DOHH2 (cell line): Measurements from ENCODE around the gene SPDYE6.
"Not testable (repeated sequence)": the region's sequence is repeated elsewhere in the genome, so short reads cannot be mapped to it uniquely, and the experiment has no call there.

Experiments
- H3F3A ChIP-seq: fragments of 200-600 bp; sonication (generic), shearing (Covaris generic); 2 replicates; pipeline ENCODE4 v1.6.0; 2016; ENCODE audit warnings: antibody characterized with exemption, mild to moderate bottlenecking; ENCODE audit not compliant: control insufficient read depth, insufficient read depth
- H3K27ac ChIP-seq: fragments of 200-600 bp; sonication (generic); 2 replicates; pipeline ENCODE4 v1.5.1; 2014; ENCODE audit warnings: low read depth, mild to moderate bottlenecking, low read length, moderate library complexity
- H3K27me3 ChIP-seq: fragments of 200-600 bp; sonication (generic); 2 replicates; pipeline ENCODE4 v1.6.1; 2014; ENCODE audit warnings: mild to moderate bottlenecking, low read length, mixed read lengths; ENCODE audit not compliant: control insufficient read depth
- H3K36me3 ChIP-seq: fragments of 200-600 bp; sonication (generic); 2 replicates; pipeline ENCODE4 v1.6.1; 2014; ENCODE audit warnings: mild to moderate bottlenecking, low read length, moderate library complexity, mixed read lengths; ENCODE audit not compliant: control insufficient read depth
- H3K4me1 ChIP-seq: fragments of 200-600 bp; sonication (generic); 2 replicates; pipeline ENCODE4 v1.6.1; 2014; ENCODE audit warnings: mild to moderate bottlenecking, low read length, mixed read lengths; ENCODE audit not compliant: control insufficient read depth
- H3K4me2 ChIP-seq: fragments of 200-600 bp; sonication (generic); 2 replicates; pipeline ENCODE4 v1.6.0; 2014; ENCODE audit warnings: mild to moderate bottlenecking, low read length, moderate library complexity
- H3K4me3 ChIP-seq: fragments of 200-600 bp; sonication (generic); 2 replicates; pipeline ENCODE4 v1.5.1; 2014; ENCODE audit warnings: mild to moderate bottlenecking, low read length, mixed read lengths
- H3K79me2 ChIP-seq: fragments of 200-600 bp; sonication (generic); 2 replicates; pipeline ENCODE4 v1.6.1; 2014; ENCODE audit warnings: mild to moderate bottlenecking, low read length, mixed read lengths; ENCODE audit not compliant: control insufficient read depth
- H3K9me2 ChIP-seq: fragments of 200-600 bp; sonication (generic); replicated peaks from 2 replicates; pipeline ENCODE4 v1.6.1; 2014; ENCODE audit warnings: mild to moderate bottlenecking, low read length, mixed read lengths; ENCODE audit not compliant: control insufficient read depth
- H3K9me3 ChIP-seq: fragments of 200-600 bp; sonication (generic); 2 replicates; pipeline ENCODE4 v1.6.1; 2014; ENCODE audit warnings: antibody characterized with exemption, low read length, mixed read lengths; ENCODE audit not compliant: control insufficient read depth, insufficient read depth
- H4K20me1 ChIP-seq: fragments of 200-600 bp; sonication (generic); 2 replicates; pipeline ENCODE4 v1.6.0; 2014; ENCODE audit warnings: low read depth, mild to moderate bottlenecking, antibody characterized with exemption, low read length, moderate library complexity; ENCODE audit not compliant: control insufficient read depth, insufficient read depth
- EZH2phosphoT487 ChIP-seq: fragments of 200-600 bp; sonication (generic); IDR thresholded peaks from 2 replicates; pipeline ENCODE4 v1.6.1; 2017; ENCODE audit warnings: borderline replicate concordance, mild to moderate bottlenecking, antibody characterized with exemption, low read length, moderate library complexity, mixed read lengths
- TF ChIP-seq, protein P1 (sequence below): fragments of 200-600 bp; sonication (generic); IDR thresholded peaks from one replicate; pipeline ENCODE4 v1.5.1; 2014; ENCODE audit warnings: antibody characterized with exemption, mild to moderate bottlenecking, low read depth, low read length; ENCODE audit not compliant: poor library complexity, severe bottlenecking

SPDYE6 gene

DNA sequence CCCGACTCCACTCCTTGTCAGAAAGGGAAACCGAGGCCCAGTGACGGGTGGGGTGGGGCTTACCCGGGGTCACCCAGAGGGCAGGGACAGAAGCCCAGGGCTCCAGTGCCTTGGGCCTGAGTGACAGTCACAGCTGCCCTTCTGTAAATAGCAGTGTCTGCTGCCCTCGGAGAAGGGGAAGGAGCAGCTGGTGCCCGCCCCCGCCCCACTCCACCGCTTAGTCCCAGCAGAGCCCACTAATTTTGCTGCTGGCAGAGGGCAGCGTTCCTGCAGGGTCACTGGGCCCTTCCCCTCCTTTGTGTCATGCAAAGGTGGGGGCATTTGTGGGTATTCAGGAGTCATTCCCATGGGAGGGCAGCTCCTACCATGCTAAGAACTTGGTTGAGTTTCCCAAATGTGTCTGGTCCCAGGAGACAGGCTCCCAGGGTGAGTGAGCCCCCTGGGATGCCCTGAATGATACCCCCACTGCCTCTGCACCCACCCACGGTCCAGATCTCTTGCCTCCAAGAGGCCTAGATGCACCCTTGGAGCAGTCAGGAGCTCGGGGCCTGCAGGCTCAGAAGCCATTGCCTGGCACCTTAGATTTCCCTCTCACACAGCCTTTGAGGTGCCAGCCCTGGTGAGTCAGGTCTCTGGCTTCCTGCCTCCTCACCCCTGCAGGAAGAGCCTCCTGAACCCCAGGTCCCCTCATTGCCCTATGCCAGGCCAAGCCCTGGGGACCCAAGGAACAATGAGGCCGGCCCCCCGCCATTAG lies 52.4 kb downstream of the SPDYE6 start:
- peaks cover 79% of the 10 kb centered on the region for H3K4me1 ChIP-seq
- H3K27ac ChIP-seq: peak overlapping the region; percentile 94
- peak overlapping the region; percentile 52 for H3K4me3 ChIP-seq
- peaks cover 32% of the 10 kb centered on the region for H3F3A ChIP-seq
- no peaks in the 10 kb centered on the region for H3K9me2 ChIP-seq
- peaks cover 73% of the 10 kb centered on the region for H3K36me3 ChIP-seq
- no peaks in the 10 kb centered on the region for H3K9me3 ChIP-seq
- no peaks in the 10 kb centered on the region for H3K27me3 ChIP-seq
- no peaks in the 10 kb centered on the region for H4K20me1 ChIP-seq
- H3K4me2 ChIP-seq: peak overlapping the region; percentile 96
- TF ChIP-seq, protein P1, sequence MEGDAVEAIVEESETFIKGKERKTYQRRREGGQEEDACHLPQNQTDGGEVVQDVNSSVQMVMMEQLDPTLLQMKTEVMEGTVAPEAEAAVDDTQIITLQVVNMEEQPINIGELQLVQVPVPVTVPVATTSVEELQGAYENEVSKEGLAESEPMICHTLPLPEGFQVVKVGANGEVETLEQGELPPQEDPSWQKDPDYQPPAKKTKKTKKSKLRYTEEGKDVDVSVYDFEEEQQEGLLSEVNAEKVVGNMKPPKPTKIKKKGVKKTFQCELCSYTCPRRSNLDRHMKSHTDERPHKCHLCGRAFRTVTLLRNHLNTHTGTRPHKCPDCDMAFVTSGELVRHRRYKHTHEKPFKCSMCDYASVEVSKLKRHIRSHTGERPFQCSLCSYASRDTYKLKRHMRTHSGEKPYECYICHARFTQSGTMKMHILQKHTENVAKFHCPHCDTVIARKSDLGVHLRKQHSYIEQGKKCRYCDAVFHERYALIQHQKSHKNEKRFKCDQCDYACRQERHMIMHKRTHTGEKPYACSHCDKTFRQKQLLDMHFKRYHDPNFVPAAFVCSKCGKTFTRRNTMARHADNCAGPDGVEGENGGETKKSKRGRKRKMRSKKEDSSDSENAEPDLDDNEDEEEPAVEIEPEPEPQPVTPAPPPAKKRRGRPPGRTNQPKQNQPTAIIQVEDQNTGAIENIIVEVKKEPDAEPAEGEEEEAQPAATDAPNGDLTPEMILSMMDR: no peak
- TF ChIP-seq EZH2phosphoT487: no peak
- H3K79me2 ChIP-seq: peaks cover 80% of the 10 kb centered on the region

GRCh38 chr7:102302025-102302424 lies 54.2 kb downstream of the SPDYE6 start:
- Histone ChIP-seq H3K79me2 (peaks cover 79% of the 10 kb centered on the region), H3K27ac (peak overlapping the region; percentile 94), H3K4me3 (0 out of 2 replicates have a peak overlapping the region, but pooled peaks have one; percentile 52), H3K4me1 (peaks cover 74% of the 10 kb centered on the region), H3K36me3 (peaks cover 69% of the 10 kb centered on the region), H3K4me2 (peak overlapping the region; percentile 96), H3K9me2 (no peaks in the 10 kb centered on the region), H3K27me3 (no peaks in the 10 kb centered on the region), H4K20me1 (peaks cover 8% of the 10 kb centered on the region; the same call in 1 of the 2 replicates), H3F3A (peaks cover 37% of the 10 kb centered on the region), H3K9me3 (no peaks in the 10 kb centered on the region)
- no peak for TF ChIP-seq EZH2phosphoT487
- TF ChIP-seq, protein P1: no peak

DNA sequence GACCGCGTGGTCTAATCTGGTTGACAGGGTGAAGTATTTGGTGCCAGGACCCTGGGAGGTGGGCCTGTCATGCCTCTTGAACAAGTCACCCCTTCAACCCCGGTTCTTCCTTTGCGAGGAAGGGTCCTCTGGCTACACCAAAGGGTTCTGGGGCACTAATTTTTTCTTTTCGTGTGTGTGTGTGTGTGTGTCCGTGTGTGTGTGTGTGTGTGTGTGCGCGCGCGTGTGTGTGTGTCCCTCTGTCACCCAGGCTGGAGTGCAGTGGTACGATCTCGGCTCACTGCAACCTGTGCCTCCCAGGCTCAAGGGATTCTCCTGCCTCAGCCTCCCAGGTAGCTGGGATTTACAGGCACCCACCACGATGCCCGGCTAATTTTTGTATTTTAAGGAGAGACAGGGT lies 54.9 kb downstream of the SPDYE6 start:
- H3K4me3 ChIP-seq, H3K4me2 ChIP-seq, H3K27ac ChIP-seq, H3K9me2 ChIP-seq, H4K20me1 ChIP-seq, H3K9me3 ChIP-seq, H3K27me3 ChIP-seq: not testable (repeated sequence)
- peaks cover 82% of the 10 kb centered on the region for H3K79me2 ChIP-seq
- peaks cover 71% of the 10 kb centered on the region for H3K36me3 ChIP-seq
- peaks cover 34% of the 10 kb centered on the region for H3F3A ChIP-seq
- H3K4me1 ChIP-seq: peaks cover 67% of the 10 kb centered on the region

- Histone ChIP-seq H3K4me2 (no peak overlapping the region), H3K36me3 (peaks cover 74% of the 10 kb centered on the region), H3K79me2 (peaks cover 87% of the 10 kb centered on the region), H3K9me2 (no peaks in the 10 kb centered on the region), H4K20me1 (peaks cover 8% of the 10 kb centered on the region; the same call in 1 of the 2 replicates), H3K27me3 (no peaks in the 10 kb centered on the region), H3F3A (peaks cover 28% of the 10 kb centered on the region), H3K9me3 (no peaks in the 10 kb centered on the region), H3K4me1 (peaks cover 61% of the 10 kb centered on the region), H3K4me3 (no peak overlapping the region), H3K27ac (no peak overlapping the region)
- no peak for TF ChIP-seq EZH2phosphoT487
- TF ChIP-seq, protein P1: no peak
These were observed 55.5 kb downstream of the SPDYE6 start for GRCh38 chr7:102300643-102301221.
